ENCODE data around the gene TMEM271. TPM values are rescaled to one million over a fixed set of nuclear protein-coding genes. Genes with fewer than 3 reads are reported as not detected.

Gene TMEM271
- total and polyA plus RNA-seq, 2 donors (not counting 3 experiments of a cell fraction or from before 2014, with no cell fraction given) = not detected

DNA sequence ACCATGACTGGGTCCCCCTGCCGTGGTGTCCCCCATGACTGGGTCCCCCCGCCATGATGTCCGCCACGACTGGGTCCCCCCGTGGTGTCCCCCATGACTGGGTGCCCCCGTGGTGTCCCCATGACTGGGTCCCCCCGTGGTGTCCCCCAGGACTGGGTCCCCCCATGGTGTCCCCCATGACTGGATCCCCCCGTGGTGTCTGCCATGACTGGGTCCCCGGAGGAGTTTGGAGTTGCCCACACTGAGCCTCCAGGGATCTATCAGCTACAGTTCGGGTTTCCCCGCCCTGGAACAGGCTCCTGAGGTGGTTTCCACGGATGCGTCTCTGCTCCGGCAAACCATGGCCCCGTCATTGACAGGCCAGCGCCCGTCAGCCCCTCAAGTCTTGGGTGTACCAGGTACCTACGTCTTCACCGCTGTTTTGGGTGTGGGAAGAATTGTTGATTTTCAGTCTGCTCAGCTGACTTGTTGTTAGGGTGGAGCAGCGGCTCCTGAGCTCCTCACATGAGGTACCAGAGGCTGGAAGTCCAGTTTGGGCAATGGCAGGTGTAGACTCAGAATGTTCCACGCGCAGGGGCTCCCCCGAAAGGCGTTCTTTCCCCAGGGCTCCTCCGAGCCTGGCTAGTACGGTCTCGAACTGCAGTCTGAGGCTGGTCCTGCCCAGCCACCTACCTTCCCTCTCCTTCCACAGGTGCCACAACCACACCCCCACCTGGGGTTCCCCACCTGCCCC, 41.0 kb upstream of the TMEM271 start:
- TF ChIP-seq EZH2 (IDR thresholded peaks at IDR 0.05; ENCODE audit: borderline replicate concordance, low read depth, low read length, severe bottlenecking) = no peak
- H3K9me1 ChIP-seq (replicated peaks; ENCODE audit: control insufficient read depth, extremely low read depth, insufficient read depth, low read length) = no peaks in the 10 kb centered on the region

DNA sequence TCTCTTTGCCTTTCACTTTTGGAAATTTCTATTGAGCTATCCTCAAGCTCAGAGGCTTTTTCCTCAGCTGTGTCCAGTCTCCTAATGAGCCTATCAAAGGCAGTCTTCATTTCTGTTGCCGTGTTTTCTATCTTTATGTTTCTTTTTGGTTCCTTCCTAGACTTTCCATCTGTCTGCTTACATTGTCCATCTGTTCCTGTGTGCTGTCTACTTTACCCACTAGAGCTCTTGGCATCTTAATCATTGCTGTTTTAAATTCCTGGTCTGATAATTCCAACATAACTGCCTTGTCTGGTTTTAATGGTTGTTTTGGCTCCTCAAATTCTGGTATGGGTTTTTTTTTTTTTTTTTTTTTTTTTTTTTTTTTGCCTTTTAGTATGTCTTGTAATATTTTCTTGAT, 40.0 kb upstream of the TMEM271 start:
- Histone ChIP-seq H3K9me1 (replicated peaks; ENCODE audit: control insufficient read depth, extremely low read depth, insufficient read depth, low read length) (no peaks in the 10 kb centered on the region), H3K4me1 (ENCODE audit: control insufficient read depth, extremely low read depth, insufficient read depth, low read length) (no peaks in the 10 kb centered on the region), H3K27me3 (ENCODE audit: control insufficient read depth in 2 of 2, insufficient read depth in 2 of 2, low read length in 2 of 2) (no peaks in the 10 kb centered on the region), H3K36me3 (ENCODE audit: control insufficient read depth in 2 of 2, extremely low read depth in 1 of 2, insufficient read depth in 2 of 2, low read length in 2 of 2) (no peaks in the 10 kb centered on the region), H4K20me1 (replicated peaks; ENCODE audit: control insufficient read depth, extremely low read depth, insufficient read depth, low read length) (no peaks in the 10 kb centered on the region), H3K9me3 (replicated peaks; ENCODE audit: control insufficient read depth, insufficient read depth, low read length) (no peaks in the 10 kb centered on the region), H3K4me2 (ENCODE audit: insufficient read depth, low read length) (no peak overlapping the region), H3K79me2 (ENCODE audit: control insufficient read depth, insufficient read depth, low read length) (no peaks in the 10 kb centered on the region), H2AFZ (ENCODE audit: low read depth, low read length) (no peak overlapping the region), H3K27ac (ENCODE audit: insufficient read depth, low read depth, low read length) (no peak overlapping the region), H3K9ac (replicated peaks; ENCODE audit: extremely low read depth, insufficient read depth, low read length) (no peak overlapping the region), H3K4me3 (replicated peaks in 1 of 3; ENCODE audit: insufficient read depth in 1 of 3, low read depth in 1 of 3, low read length in 3 of 3) (no peak overlapping the region)
- ChIA-PET POLR2A (no interaction called here), CTCF (no interaction called here)
- FAIRE-seq (no peak), DNase-seq (ENCODE audit: low read depth, low spot score) (no peak)
- TF ChIP-seq, protein P1, sequence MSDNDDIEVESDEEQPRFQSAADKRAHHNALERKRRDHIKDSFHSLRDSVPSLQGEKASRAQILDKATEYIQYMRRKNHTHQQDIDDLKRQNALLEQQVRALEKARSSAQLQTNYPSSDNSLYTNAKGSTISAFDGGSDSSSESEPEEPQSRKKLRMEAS (IDR thresholded peaks at IDR 0.05; ENCODE audit: insufficient read depth, insufficient read length) = no peak
- TF ChIP-seq JUN (IDR thresholded peaks at IDR 0.05; ENCODE audit: borderline replicate concordance, insufficient read depth, insufficient read length, low read depth) (no peak), MYC (IDR thresholded peaks at IDR 0.05; ENCODE audit: low read depth, low read length) (no peak), POLR2AphosphoS5 (IDR thresholded peaks at IDR 0.05; ENCODE audit: insufficient read depth, low read depth, low read length) (no peak)
- intact Hi-C loops (cut with micrococcal nuclease) = no loop called here
- dilution Hi-C loops (cut with MboI; ENCODE audit: extremely low pct_ligation_motif_present, low sequenced_read_pairs) = no loop called here
- BruUV-seq (replicated peaks) = no TSS peak

More for the DNA sequence above, 41.0 kb upstream of the TMEM271 start:
- H3K27me3 ChIP-seq (ENCODE audit: control insufficient read depth in 2 of 2, insufficient read depth in 2 of 2, low read length in 2 of 2) = no peaks in the 10 kb centered on the region
- intact Hi-C loops (cut with micrococcal nuclease) (no loop called here), dilution Hi-C loops (cut with MboI; ENCODE audit: extremely low pct_ligation_motif_present, low sequenced_read_pairs) (no loop called here)
- CTCF ChIA-PET = no interaction called here
- no peak overlapping the region for H2AFZ ChIP-seq (ENCODE audit: low read depth, low read length)
- H3K9ac ChIP-seq (replicated peaks; ENCODE audit: extremely low read depth, insufficient read depth, low read length) = no peak overlapping the region
- H3K36me3 ChIP-seq (ENCODE audit: control insufficient read depth in 2 of 2, extremely low read depth in 1 of 2, insufficient read depth in 2 of 2, low read length in 2 of 2) = no peaks in the 10 kb centered on the region
- no TSS peak for BruUV-seq (replicated peaks)
- FAIRE-seq = no peak
- no peaks in the 10 kb centered on the region for H3K4me1 ChIP-seq (ENCODE audit: control insufficient read depth, extremely low read depth, insufficient read depth, low read length)
- no peak overlapping the region for H3K27ac ChIP-seq (ENCODE audit: insufficient read depth, low read depth, low read length)
- no peak for DNase-seq (ENCODE audit: low read depth, low spot score)
- no peaks in the 10 kb centered on the region for H4K20me1 ChIP-seq (replicated peaks; ENCODE audit: control insufficient read depth, extremely low read depth, insufficient read depth, low read length)
- POLR2A ChIA-PET = no interaction called here
- no peaks in the 10 kb centered on the region for H3K79me2 ChIP-seq (ENCODE audit: control insufficient read depth, insufficient read depth, low read length)
- H3K4me3 ChIP-seq (replicated peaks in 1 of 3; ENCODE audit: insufficient read depth in 1 of 3, low read depth in 1 of 3, low read length in 3 of 3) = no peak overlapping the region
- no peak overlapping the region for H3K4me2 ChIP-seq (ENCODE audit: insufficient read depth, low read length)
- no peaks in the 10 kb centered on the region for H3K9me3 ChIP-seq (replicated peaks; ENCODE audit: control insufficient read depth, insufficient read depth, low read length)

All from endothelial cell of umbilical vein (primary cell).